NCI-H2196 treated with DMSO at 0.1 percent for 48 hours (cell line): ENCODE data around the gene SMAP2.

Experiments used
- DNase-seq: peaks from one replicate; lab custom pipeline; 2025; ENCODE audit not compliant: unreplicated experiment; lab: John Stamatoyannopoulos, UW

SMAP2 gene

DNA sequence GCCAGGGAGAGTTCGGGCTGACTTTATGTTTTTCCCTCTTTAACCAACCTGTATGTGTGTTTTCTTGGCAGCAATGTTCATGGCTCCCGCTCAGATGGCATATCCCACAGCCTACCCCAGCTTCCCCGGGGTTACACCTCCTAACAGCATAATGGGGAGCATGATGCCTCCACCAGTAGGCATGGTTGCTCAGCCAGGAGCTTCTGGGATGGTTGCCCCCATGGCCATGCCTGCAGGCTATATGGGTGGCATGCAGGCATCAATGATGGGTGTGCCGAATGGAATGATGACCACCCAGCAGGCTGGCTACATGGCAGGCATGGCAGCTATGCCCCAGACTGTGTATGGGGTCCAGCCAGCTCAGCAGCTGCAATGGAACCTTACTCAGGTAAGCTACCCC is 43.2 kb downstream of the SMAP2 start:
- no peak for DNase-seq

DNA sequence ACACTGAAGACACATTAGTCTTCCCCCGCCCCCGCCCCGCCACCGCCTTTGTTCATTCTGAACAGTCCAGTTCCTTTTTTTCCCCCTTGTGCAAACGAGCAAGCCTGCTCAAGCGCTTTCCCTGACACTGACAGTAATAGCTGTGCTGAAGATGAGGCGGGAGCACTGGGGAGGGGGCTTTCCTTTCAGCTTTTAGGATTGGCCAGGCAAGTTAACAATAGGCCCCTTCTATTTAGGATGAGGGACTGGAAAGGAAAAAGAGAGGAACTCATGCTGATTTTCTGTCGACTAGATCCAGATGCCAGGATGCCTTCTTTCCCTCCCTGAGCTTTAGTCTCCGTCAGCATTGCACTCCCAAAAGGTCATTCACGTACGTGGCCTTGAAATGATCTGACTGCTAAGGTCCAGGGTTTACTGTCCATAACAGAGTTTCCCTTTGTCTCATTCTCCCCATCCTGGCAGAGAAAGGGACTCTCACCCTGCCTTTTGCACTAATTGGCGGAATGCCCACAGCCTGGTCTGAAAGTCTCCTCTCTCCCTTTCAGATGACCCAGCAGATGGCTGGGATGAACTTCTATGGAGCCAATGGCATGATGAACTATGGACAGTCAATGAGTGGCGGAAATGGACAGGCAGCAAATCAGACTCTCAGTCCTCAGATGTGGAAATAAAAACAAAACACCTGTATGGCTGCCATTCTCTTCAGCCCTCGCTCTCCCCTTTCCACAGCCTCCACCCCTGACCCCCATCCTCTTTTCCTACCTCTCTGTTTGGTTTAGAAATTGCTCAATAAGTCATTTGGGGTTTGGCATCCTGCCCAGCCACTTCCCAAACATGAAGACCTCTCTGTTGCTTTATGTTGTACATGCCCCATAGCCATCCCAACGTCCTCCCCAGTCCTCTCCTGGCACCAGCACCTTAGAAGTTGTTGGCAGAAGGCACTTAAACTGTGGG is 48.2 kb downstream of the SMAP2 start:
- no peak for DNase-seq

DNA sequence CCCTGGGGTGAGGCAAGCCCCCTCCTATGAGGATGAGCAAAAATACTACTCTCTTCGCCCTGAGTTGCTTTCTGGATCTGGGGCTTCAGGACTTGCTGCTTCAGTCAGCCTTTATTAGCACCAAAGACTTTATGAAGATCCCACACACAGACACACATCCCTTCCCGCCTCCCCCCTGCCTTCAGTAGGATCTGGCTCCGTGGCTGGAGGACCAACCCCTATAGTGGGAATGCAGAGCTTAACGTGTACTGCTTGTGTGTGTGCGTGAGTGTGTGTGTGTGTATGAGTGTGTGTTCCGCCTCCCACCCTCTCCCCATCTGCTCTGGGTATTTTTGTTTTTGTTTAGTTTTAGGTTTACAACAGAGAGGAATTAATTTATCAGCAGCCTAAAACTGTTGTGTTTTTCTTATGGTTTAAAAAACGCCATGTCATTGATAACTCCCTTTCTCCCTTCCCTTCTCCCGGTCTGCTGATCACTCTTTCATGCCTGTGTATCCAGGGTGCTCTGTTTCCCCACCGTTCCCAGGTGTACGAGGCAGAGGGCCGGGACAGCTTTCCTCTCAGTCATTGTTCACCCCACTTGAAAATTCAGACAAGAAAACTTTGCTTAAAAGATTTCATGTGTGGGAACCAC is 49.2 kb downstream of the SMAP2 start:
- DNase-seq, result no peak

DNA sequence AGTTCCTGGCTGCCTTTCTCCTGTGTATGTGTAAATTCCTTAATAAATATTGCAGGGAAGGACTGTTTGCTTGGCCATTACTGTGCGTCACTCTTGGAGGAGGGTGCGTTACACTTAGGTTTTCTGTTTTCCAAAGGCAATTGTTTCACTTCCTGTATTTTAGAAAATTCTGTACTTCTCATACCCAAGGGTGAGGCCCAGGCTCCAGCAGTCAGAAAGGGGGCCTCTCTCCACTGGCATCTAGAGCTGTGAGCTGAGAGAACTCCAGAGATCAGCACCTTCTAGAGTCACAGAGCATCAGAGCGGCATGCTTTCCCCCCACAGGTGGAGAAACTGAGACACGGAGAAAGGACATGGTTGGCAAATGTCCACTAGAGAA is 49.7 kb downstream of the SMAP2 start:
- DNase-seq, result no peak

DNA sequence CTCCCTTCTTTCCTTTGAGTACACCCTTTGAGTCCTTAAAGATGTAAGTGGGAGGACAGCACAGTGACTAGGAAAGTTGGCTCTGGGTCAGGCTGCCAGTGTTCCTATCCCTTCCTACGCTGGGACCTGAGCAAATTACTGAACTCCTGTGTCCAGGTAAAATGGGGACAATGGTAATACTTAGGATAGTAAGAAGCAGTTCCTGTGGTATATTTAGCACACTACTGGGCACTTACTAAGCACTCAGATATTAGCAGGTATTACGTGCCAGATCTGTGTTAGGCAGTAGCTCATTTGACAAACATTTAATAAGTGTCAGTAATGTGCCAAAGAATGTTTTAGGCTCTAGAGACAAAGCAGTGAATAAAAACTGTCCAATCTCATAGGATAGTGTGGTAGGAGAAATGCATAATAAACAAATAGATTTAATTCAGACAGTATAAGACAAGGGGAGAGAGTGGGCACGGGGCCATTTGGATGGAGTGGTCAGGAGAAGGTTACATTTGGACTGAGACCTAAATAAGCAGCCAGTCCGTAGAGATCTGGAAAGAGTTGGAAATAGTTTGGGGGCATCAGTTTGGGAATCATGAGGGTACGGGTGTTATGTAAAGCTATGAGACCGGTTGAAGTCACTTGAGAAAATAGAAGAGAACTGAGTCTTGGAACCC is 50.6 kb downstream of the SMAP2 start:
- DNase-seq, result no peak

DNA sequence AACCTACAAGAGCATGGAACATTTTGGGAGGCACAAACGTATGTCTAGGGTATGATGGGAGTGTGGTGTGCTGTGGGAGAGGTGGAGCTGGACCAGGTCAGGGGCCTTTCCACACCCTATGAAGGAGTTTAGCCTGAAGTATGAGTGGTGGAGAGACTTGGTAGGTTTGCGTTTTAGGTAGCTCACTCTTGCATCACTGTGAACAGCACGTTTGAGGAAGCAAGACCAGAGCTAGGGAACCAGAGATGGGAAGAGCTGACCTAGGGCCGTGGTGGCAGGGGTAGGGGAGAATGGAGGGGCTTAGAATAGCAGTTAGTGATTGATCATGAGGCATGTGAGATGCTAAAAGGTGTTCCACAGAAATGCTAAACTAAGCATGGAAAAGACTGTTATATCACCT is 51.7 kb downstream of the SMAP2 start:
- DNase-seq, result no peak

DNA sequence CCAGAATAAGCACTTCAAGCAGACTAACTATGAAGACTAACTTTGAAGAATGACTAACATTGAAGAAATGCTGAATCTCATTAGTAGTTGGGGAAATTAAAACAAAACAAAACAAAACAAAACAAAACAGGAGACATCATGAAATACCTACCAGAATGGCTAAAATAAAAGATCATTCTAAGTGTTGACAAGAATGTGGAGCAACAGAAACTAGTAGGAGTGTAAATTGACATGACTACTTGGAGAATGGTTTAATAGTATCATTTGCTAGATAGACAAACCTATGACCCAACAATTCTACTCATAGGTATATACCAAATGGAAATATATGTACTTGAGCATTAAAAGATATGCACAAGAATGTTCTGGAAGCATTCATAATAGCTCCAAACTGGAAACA is 57.9 kb downstream of the SMAP2 start:
- DNase-seq, result no peak

DNA sequence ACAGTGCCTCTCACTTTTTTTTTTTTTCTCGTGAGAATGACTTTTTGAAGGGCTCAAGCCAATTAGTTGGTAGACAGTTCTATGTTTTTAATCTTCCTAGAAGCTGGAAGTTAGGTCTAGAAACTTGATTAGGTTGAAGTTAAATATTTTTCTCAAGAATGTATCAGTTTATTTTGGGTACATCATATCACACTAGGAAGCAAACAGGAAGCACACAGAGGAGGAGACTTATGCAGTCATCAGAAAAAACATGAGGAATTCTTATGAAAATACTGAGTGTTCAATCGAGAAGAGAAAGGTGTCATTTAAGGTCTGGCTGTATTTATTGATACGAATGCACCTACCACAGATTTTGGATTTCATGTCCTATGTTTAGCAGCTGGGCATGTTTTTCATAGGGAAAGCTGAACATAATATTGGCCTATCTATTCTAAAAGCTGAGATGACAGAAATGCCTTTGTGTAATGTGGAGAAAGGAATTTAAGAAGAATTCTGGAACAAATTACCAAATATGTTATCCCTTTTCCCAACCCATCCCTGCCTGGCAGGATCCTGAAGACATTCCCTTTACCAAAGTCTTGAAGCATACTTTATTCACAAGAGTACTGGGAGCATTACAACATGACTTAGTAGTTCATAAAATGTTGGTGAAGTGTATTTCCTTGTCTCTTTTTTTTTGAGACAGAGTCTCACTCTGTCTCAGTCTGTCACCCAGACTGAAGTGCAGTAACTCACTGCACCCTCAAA is 59.3 kb downstream of the SMAP2 start:
- DNase-seq, result no peak

DNA sequence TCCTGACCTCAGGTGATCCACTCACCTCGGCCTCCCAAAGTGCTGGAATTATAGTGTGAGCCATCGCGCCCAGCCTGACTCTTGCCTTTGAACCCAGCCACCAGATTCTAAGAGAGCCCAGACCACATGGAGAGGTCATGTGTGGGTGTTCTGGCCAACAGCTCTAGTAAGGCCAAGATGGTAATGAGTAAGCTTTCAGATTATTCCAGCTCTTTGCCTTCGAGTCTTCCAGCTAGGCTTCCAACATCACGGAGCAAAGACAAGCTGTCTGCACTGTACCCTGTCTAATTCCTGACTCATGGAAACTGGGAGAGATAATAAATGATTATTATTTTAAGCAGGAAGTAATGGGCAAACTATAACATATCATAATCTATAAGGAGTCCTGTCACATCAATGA is 61.9 kb downstream of the SMAP2 start:
- no peak for DNase-seq

DNA sequence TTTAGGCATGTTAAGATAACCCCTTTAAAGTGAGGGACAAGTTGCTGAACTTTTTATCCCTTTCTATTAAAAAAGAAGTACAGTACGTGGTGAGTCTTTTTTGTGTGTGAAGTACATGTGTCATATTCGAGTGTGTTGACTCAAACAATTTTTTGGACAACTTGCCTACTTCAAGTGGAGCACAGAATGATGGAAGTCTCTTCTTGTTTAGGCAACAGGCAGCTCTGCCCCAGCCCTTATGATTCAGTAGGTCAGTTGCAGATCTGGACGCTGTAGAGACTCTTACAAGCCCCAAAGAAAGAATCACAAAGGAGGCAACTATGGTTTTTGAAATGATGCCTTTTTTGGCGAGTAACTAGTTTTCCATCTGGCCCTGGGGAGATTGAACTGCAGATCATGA is 62.3 kb downstream of the SMAP2 start:
- DNase-seq, result no peak

DNA sequence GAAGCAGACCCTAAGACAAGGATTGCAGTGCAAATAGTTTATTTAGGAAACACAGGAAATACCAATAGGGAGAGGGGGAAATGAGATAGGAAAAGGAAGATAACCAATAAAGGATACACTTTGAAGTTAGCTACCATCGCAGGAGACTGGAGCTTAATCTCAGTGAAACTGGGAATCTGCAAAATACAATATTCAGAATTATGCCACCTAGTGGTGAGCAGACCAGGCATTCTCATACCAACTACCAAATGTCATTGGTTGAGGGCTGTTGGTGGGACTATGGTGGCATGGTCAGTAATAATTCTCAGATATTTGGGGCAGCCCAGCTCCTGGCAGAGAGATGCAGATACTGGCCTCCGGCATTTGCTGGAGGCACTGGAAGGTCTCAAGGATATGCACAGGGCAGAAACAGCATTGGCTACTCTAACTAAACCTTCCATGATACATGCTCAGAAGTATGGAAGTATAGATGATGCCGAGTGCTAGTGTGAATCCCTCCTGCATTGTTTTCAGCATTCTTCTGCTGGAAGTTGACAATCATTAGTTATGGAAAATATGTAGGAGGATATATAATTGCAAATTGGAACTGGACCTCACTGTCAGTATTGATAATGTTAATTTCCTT is 65.0 kb downstream of the SMAP2 start:
- DNase-seq, result no peak

DNA sequence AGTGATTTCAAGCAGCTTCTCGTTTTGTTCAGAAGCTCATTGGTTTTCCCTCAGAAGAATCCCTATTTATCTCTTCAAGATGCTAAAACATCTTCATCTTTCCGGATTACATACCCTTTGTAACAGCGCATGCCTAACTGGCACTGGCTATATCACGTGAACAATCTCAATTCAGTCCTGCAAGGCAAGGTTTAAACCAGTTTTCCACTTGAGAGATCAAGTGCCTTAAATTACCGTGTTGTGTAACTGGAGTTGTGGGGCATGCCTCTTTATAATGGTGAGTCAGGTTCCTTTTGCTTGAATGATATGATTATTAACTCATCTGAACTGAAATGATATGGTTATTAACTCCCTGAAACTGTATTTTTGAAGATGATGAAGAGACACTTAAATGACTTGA is 65.7 kb downstream of the SMAP2 start:
- DNase-seq, result no peak

DNA sequence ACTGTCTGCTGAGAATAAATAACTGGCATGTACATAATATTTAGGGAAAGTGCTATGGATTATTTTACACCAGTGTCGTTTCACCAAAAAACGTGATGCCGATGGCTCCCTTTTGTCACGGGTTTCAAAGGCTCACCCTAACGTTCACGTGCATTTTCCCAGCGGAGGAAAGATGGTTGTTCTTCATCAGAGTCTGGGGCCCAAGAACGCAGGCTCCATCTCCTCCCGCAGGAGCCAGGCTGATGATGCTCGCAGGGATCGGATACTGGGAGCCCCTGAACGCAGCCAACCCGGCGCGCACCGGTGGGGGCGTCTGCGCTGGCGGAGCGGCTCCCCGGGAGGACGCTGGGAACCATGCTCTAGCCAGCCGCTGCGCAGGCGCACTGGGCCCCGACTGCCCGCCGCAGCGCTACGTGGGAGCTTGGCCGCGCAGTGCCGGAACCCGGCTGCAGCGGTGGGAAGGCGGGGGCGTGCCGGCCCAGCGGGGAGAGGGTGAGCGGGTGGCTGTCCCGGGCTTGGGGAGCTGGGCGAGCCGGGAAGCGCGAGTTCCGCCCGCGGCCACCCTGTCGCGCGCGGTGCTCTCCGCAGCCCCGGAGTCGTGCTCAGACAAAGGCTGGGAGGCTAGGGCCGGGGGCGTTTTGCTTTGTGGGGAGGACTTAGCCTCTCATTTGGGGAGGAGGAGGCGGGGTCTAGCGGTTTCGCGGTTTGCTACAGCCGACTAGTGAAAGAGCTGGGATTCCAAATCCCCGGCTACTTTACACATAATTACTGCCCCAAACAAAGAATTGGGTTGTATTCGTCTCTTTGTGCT is 76.4 kb downstream of the SMAP2 start, which contains the start of gene ZFP69B:
Gene ZFP69B, plus strand, starts transcription at position 793 of the 811 bp plus-strand sequence. CDS start 486 bp downstream, outside the sequence.
- peak; percentile 87 for DNase-seq

DNA sequence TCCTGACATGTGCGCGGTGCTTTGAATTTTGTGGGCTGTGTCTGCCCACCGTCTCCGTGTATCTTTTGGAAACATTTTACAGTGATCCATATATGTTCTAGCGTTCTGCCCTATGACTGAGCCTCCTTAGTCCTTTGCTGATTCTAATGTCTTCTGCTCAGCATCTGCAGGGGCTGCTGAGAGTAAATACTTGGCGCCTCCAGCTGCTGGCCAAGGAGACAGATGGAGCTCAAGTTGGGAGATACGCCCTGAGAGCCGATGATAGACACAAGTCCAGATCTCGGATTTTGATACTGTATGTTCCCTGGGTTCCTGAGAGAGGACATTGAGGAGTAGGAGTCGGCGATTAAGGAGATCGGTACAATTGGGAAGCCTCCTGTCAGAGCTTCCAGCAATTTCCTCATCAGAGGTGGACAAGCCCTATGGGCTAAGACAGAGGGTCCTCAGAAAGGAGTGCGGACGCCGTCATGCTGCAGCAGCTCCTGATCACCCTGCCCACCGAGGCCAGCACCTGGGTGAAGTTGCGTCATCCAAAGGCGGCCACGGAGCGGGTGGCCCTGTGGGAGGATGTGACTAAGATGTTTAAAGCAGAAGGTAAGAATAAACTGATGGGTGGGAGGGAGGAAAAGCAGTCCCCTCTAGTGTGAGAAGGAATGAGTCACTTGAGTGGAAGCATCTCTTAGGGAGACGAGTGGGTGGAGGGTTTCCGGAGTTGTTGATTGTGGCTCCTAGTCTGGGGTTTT is 77.1 kb downstream of the SMAP2 start:
- DNase-seq, result no peak

DNA sequence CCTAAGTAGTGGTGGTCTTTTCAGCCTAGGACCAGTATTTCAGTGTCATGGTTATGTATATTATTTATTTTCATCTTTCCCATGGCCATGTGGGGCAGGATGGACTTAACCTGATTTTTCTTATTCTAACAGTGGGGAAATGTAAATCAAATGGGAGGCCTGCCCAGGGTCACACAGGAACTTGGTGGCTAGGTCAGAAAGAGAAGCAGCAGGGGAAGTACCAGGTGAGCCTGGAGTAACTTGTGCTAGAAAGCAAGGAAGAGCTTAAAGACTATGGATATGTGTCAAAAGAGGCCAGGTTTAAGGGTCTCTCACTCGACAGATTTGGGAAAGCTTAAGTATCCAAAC is 77.7 kb downstream of the SMAP2 start:
- DNase-seq, result no peak

DNA sequence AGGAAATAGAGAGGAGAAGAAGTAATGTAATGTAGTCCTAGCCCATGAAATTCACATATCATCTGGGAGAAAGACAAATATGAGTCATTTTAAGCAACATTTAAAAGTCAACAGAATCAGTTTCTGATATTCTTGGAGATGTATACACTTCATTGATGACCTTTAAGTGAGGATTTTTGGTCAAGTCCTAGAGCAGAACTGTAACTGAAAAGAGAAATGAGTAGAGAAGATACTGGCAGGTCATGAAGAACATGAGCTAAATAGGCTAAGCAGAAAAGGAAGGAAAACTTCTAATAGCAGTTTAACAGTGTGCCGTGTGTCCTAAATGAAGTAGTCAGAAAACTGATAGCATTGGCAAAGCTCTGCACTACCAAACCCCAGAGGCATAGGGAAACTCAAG is 81.3 kb downstream of the SMAP2 start:
- no peak for DNase-seq

DNA sequence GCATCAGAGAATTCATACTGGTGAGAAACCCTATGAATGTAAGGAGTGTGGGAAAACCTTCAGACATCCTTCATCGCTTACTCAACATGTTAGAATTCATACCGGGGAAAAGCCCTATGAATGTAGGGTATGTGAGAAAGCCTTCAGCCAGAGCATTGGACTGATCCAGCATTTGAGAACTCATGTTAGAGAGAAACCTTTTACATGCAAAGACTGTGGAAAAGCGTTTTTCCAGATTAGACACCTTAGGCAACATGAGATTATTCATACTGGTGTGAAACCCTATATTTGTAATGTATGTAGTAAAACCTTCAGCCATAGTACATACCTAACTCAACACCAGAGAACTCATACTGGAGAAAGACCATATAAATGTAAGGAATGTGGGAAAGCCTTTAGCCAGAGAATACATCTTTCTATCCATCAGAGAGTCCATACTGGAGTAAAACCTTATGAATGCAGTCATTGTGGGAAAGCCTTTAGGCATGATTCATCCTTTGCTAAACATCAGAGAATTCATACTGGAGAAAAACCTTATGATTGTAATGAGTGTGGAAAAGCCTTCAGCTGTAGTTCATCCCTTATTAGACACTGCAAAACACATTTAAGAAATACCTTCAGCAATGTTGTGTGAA is 89.5 kb downstream of the SMAP2 start:
- DNase-seq, result no peak

DNA sequence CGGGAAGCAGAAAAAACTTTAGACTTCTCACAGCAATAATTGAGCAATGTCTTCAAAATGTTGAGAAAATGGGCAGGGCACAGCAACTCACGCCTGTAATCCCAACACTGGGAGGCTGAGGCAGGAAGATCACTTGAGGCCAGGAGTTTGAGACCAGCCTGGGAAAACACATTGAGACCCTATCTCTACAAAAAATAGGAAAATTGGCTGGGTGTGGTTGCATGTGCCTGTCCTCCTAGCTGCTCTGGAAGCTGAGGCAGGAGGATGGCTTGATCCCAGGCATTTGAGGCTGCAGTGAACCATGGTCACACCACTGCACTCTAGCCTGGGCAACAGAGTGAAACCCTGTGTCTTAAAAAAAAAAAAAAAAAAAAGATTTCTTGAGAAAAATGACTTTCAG is 95.8 kb downstream of the SMAP2 start:
- DNase-seq, result no peak
